LNCAP (cell line): Measurements from ENCODE around the gene TRIO.

ENCODE experiments used
- CTCF ChIP-seq: fragments of 450-650 bp; IDR thresholded peaks from 2 replicates; pipeline ENCODE4 v1.5.1; 2017; ENCODE audit warnings: mild to moderate bottlenecking

Gene TRIO

GRCh38 chr5:14506661-14507060 is 363.5 kb downstream of the TRIO start:
- no peak for TF ChIP-seq CTCF

- TF ChIP-seq CTCF = no peak
These were observed 364.2 kb downstream of the TRIO start for GRCh38 chr5:14507156-14507941.

DNA sequence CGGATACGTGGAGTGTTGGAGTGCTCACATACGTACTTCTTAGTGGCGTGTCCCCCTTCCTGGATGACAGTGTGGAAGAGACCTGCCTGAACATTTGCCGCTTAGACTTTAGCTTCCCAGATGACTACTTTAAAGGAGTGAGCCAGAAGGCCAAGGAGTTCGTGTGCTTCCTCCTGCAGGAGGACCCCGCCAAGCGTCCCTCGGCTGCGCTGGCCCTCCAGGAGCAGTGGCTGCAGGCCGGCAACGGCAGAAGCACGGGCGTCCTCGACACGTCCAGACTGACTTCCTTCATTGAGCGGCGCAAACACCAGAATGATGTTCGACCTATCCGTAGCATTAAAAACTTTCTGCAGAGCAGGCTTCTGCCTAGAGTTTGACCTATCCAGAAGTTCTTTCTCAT is 364.9 kb downstream of the TRIO start:
- TF ChIP-seq CTCF = no peak

- no peak for TF ChIP-seq CTCF
These were observed 366.4 kb downstream of the TRIO start for GRCh38 chr5:14509556-14509955.

DNA sequence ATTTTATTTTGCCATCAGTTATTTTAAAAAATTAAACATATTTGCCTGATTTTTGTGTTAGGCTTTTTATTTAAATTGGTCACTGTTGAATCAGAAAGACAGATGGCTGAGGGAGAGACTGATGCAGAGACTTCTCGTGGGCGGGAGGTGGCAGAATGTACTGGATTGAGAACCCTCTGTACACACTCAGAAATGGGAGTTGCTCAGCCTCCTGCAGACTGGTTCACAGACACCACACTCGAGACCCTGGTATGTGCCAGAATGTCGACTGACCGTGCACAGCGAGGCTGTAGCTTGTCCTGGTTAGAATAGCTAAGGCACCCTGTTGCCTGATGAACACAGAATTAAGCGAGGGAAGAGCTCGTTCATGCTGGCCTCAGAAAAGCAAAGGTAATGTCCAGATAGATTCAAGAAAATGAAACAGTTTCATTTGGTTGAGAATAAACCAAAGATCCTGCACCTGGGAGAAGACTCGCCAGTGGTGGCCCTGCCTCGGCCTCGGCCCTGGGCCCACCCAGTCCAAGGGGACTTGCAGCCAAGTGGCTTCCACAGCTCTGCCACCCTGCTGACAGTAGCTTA is 367.1 kb downstream of the TRIO start:
- peak; percentile 49 for TF ChIP-seq CTCF

- TF ChIP-seq CTCF = no peak
These were observed 367.7 kb downstream of the TRIO start for GRCh38 chr5:14510880-14511279.

- TF ChIP-seq CTCF = no peak
These were observed 369.4 kb downstream of the TRIO start for GRCh38 chr5:14512574-14512973.
